Measurements from ENCODE around the gene SRRM5. TPM values are rescaled to one million over a fixed set of nuclear protein-coding genes. Genes with fewer than 3 reads are reported as not detected.

The SRRM5 gene
- total and polyA plus RNA-seq, 2 experiments from 2014 or later = 0.08 TPM; not detected in 1

DNA sequence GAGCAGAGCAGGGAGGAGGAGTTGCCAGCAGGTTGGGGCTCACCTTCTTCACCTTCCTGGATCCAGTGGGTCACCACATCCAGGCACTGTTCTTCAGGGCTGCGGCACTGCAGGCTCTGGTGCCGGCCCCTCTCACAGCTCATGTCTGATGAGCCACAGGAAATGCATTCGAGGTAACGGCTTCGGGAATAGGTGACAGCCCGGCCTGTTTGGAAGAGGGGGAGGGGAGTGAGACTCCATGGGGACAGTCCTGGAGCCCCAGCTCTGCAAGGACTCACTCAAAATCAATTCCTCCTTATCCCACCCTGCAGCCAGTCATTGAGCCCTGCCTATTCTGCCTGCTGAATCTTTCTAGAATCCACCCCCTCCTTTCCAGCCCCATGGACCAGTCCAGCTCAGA, 44.5 kb downstream of the SRRM5 start:
- no peak for ATAC-seq
- Mint-ChIP-seq H3K27ac (no peak overlapping the region; the same call in 1 of the 2 replicates), H3K27me3 (ENCODE audit: insufficient read depth, low read depth, poor library complexity) (peaks cover 8% of the 10 kb centered on the region), H3K4me1 (no peaks in the 10 kb centered on the region), H3K9me3 (no peaks in the 10 kb centered on the region; the same call in 2 of the 3 replicates), H3K4me3 (no peak overlapping the region), H3K36me3 (ENCODE audit: low read depth) (peaks cover 80% of the 10 kb centered on the region)
- TF ChIP-seq CTCF (conservative IDR thresholded peaks at IDR 0.05; ENCODE audit: low read depth in 2 of 2) = no peak
- TF ChIP-seq NANOG (IDR thresholded peaks at IDR 0.05; ENCODE audit: borderline replicate concordance) = no peak
- no peak for TF ChIP-seq EZH2 (IDR thresholded peaks at IDR 0.05; ENCODE audit: low read depth, unreplicated experiment)
- Histone ChIP-seq H3K27me3 (ENCODE audit: insufficient read depth) (no peaks in the 10 kb centered on the region), H3K4me1 (ENCODE audit: insufficient read depth) (no peaks in the 10 kb centered on the region; the same call in 1 of the 2 replicates), H4K20me1 (replicated peaks; ENCODE audit: insufficient read depth) (no peaks in the 10 kb centered on the region; the same call in 1 of the 2 replicates), H3K4me3 (no peak overlapping the region), H3F3A (replicated peaks; ENCODE audit: low read depth) (0 out of 2 replicates have a peak, but pooled peaks cover 2% of the 10 kb centered on the region), H3K9me2 (ENCODE audit: insufficient read depth) (no peaks in the 10 kb centered on the region), H3K36me3 (ENCODE audit: insufficient read depth) (no peaks in the 10 kb centered on the region; the same call in 1 of the 2 replicates), H3K27ac (ENCODE audit: low read depth) (no peak overlapping the region), H3K4me2 (no peak overlapping the region), H2AFZ (no peak overlapping the region), H3K79me2 (replicated peaks; ENCODE audit: insufficient read depth) (no peaks in the 10 kb centered on the region)
- DNase-seq (ENCODE audit: low spot score) = no peak

- no peaks in the 10 kb centered on the region for H3K9me2 ChIP-seq (ENCODE audit: insufficient read depth)
- H3K4me1 ChIP-seq (ENCODE audit: insufficient read depth) = no peaks in the 10 kb centered on the region
- no peaks in the 10 kb centered on the region; the same call in 1 of the 2 replicates for H3K36me3 ChIP-seq (ENCODE audit: insufficient read depth)
- H3K27me3 ChIP-seq (ENCODE audit: insufficient read depth) = no peaks in the 10 kb centered on the region
- ATAC-seq (no peak), DNase-seq (ENCODE audit: low spot score) (no peak)
- Mint-ChIP-seq H3K4me3 (no peak overlapping the region), H3K36me3 (ENCODE audit: low read depth) (peaks cover 80% of the 10 kb centered on the region), H3K4me1 (no peaks in the 10 kb centered on the region), H3K27ac (no peak overlapping the region), H3K27me3 (ENCODE audit: insufficient read depth, low read depth, poor library complexity) (peaks cover 10% of the 10 kb centered on the region), H3K9me3 (no peaks in the 10 kb centered on the region; the same call in 2 of the 3 replicates)
- no peaks in the 10 kb centered on the region for H3F3A ChIP-seq (replicated peaks; ENCODE audit: low read depth)
- no peaks in the 10 kb centered on the region for H3K79me2 ChIP-seq (replicated peaks; ENCODE audit: insufficient read depth)
- H2AFZ ChIP-seq = no peak overlapping the region
- no peak overlapping the region for H3K4me2 ChIP-seq
- H3K27ac ChIP-seq (ENCODE audit: low read depth) = no peak overlapping the region
- no peaks in the 10 kb centered on the region; the same call in 1 of the 2 replicates for H4K20me1 ChIP-seq (replicated peaks; ENCODE audit: insufficient read depth)
- H3K4me3 ChIP-seq = no peak overlapping the region
- no peak for TF ChIP-seq CREB1 (CRISPR knock-in tag; IDR thresholded peaks at IDR 0.05; ENCODE audit: low read depth)
- TF ChIP-seq POLR2AphosphoS5 (IDR thresholded peaks at IDR 0.05; ENCODE audit: low read depth) = no peak
- TF ChIP-seq, protein P1, sequence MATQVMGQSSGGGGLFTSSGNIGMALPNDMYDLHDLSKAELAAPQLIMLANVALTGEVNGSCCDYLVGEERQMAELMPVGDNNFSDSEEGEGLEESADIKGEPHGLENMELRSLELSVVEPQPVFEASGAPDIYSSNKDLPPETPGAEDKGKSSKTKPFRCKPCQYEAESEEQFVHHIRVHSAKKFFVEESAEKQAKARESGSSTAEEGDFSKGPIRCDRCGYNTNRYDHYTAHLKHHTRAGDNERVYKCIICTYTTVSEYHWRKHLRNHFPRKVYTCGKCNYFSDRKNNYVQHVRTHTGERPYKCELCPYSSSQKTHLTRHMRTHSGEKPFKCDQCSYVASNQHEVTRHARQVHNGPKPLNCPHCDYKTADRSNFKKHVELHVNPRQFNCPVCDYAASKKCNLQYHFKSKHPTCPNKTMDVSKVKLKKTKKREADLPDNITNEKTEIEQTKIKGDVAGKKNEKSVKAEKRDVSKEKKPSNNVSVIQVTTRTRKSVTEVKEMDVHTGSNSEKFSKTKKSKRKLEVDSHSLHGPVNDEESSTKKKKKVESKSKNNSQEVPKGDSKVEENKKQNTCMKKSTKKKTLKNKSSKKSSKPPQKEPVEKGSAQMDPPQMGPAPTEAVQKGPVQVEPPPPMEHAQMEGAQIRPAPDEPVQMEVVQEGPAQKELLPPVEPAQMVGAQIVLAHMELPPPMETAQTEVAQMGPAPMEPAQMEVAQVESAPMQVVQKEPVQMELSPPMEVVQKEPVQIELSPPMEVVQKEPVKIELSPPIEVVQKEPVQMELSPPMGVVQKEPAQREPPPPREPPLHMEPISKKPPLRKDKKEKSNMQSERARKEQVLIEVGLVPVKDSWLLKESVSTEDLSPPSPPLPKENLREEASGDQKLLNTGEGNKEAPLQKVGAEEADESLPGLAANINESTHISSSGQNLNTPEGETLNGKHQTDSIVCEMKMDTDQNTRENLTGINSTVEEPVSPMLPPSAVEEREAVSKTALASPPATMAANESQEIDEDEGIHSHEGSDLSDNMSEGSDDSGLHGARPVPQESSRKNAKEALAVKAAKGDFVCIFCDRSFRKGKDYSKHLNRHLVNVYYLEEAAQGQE (IDR thresholded peaks at IDR 0.05; ENCODE audit: unreplicated experiment) = no peak
- TF ChIP-seq, protein P2, sequence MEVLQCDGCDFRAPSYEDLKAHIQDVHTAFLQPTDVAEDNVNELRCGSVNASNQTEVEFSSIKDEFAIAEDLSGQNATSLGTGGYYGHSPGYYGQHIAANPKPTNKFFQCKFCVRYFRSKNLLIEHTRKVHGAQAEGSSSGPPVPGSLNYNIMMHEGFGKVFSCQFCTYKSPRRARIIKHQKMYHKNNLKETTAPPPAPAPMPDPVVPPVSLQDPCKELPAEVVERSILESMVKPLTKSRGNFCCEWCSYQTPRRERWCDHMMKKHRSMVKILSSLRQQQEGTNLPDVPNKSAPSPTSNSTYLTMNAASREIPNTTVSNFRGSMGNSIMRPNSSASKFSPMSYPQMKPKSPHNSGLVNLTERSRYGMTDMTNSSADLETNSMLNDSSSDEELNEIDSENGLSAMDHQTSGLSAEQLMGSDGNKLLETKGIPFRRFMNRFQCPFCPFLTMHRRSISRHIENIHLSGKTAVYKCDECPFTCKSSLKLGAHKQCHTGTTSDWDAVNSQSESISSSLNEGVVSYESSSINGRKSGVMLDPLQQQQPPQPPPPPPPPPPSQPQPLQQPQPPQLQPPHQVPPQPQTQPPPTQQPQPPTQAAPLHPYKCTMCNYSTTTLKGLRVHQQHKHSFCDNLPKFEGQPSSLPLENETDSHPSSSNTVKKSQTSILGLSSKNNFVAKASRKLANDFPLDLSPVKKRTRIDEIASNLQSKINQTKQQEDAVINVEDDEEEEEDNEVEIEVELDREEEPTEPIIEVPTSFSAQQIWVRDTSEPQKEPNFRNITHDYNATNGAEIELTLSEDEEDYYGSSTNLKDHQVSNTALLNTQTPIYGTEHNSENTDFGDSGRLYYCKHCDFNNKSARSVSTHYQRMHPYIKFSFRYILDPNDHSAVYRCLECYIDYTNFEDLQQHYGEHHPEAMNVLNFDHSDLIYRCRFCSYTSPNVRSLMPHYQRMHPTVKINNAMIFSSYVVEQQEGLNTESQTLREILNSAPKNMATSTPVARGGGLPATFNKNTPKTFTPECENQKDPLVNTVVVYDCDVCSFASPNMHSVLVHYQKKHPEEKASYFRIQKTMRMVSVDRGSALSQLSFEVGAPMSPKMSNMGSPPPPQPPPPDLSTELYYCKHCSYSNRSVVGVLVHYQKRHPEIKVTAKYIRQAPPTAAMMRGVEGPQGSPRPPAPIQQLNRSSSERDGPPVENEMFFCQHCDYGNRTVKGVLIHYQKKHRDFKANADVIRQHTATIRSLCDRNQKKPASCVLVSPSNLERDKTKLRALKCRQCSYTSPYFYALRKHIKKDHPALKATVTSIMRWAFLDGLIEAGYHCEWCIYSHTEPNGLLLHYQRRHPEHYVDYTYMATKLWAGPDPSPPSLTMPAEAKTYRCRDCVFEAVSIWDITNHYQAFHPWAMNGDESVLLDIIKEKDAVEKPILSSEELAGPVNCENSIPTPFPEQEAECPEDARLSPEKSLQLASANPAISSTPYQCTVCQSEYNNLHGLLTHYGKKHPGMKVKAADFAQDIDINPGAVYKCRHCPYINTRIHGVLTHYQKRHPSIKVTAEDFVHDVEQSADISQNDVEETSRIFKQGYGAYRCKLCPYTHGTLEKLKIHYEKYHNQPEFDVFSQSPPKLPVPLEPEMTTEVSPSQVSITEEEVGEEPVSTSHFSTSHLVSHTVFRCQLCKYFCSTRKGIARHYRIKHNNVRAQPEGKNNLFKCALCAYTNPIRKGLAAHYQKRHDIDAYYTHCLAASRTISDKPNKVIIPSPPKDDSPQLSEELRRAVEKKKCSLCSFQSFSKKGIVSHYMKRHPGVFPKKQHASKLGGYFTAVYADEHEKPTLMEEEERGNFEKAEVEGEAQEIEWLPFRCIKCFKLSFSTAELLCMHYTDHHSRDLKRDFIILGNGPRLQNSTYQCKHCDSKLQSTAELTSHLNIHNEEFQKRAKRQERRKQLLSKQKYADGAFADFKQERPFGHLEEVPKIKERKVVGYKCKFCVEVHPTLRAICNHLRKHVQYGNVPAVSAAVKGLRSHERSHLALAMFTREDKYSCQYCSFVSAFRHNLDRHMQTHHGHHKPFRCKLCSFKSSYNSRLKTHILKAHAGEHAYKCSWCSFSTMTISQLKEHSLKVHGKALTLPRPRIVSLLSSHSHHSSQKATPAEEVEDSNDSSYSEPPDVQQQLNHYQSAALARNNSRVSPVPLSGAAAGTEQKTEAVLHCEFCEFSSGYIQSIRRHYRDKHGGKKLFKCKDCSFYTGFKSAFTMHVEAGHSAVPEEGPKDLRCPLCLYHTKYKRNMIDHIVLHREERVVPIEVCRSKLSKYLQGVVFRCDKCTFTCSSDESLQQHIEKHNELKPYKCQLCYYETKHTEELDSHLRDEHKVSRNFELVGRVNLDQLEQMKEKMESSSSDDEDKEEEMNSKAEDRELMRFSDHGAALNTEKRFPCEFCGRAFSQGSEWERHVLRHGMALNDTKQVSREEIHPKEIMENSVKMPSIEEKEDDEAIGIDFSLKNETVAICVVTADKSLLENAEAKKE (CRISPR knock-in tag; IDR thresholded peaks at IDR 0.05) = no peak
- TF ChIP-seq STAT1 (IDR thresholded peaks at IDR 0.05; ENCODE audit: unreplicated experiment) = no peak
- no peak for TF ChIP-seq EZH2 (IDR thresholded peaks at IDR 0.05; ENCODE audit: low read depth, unreplicated experiment)
- TF ChIP-seq JUNB (IDR thresholded peaks at IDR 0.05; ENCODE audit: unreplicated experiment) = no peak
- TF ChIP-seq ZNF331 (CRISPR knock-in tag; IDR thresholded peaks at IDR 0.05; ENCODE audit: low read depth) = no peak
Measured at GRCh38 chr19:43658001-43658400, 46.1 kb downstream of the SRRM5 start.
